Astrocyte of the spinal cord (primary cell): ENCODE results near the gene RPS6KL1.

Source experiments
- DNase-seq: peaks from one replicate; pipeline ENCODE4 v3.0.0; 2011; ENCODE audit warnings: low read depth, low spot score
- H3K4me3 ChIP-seq: 2 replicates; pipeline ENCODE4 v1.5.1; 2011; ENCODE audit warnings: low read depth, mild to moderate bottlenecking, low read length, moderate library complexity
- CTCF ChIP-seq: IDR thresholded peaks from 2 replicates; pipeline ENCODE4 v1.5.1; 2012; ENCODE audit warnings: low read depth, mild to moderate bottlenecking, low read length, inconsistent platforms
- in situ Hi-C: cut with HindIII; loops from 2 replicates; pipeline ENCODE4 v1.10.0; 2017; ENCODE audit warnings: low sequenced_read_pairs

The RPS6KL1 gene

GRCh38 chr14:74952180-74952665 lies 29.2 kb upstream of the RPS6KL1 start:
- in situ Hi-C loops = no loop called here
- no peak for TF ChIP-seq CTCF
- DNase-seq = no peak
- H3K4me3 ChIP-seq = no peak overlapping the region

GRCh38 chr14:74951443-74952179 lies 28.6 kb upstream of the RPS6KL1 start:
- H3K4me3 ChIP-seq = no peak overlapping the region
- no peak for TF ChIP-seq CTCF
- in situ Hi-C loops = no loop called here
- no peak for DNase-seq

GRCh38 chr14:74950795-74951442 lies 27.9 kb upstream of the RPS6KL1 start:
- in situ Hi-C loops = no loop called here
- no peak for DNase-seq
- TF ChIP-seq CTCF = no peak
- no peak overlapping the region for H3K4me3 ChIP-seq

GRCh38 chr14:74949859-74950573 lies 27.0 kb upstream of the RPS6KL1 start:
- TF ChIP-seq CTCF = no peak
- no peak for DNase-seq
- H3K4me3 ChIP-seq = no peak overlapping the region
- in situ Hi-C loops = no loop called here

- no peak for TF ChIP-seq CTCF
- in situ Hi-C loops = no loop called here
- DNase-seq = no peak
- H3K4me3 ChIP-seq = no peak overlapping the region
These were observed 26.1 kb upstream of the RPS6KL1 start for GRCh38 chr14:74949191-74949601.

GRCh38 chr14:74948228-74949175 lies 25.4 kb upstream of the RPS6KL1 start:
- TF ChIP-seq CTCF = no peak
- in situ Hi-C loops = no loop called here
- no peak for DNase-seq
- no peak overlapping the region for H3K4me3 ChIP-seq
